Measurements from ENCODE around the gene MYOF.
A peak's percentile ranks its signal among the peaks of the same experiment; 100 is the strongest.
"Not testable (repeated sequence)": the region's sequence is repeated elsewhere in the genome, so short reads cannot be mapped to it uniquely, and the experiment has no call there.

MYOF gene

DNA sequence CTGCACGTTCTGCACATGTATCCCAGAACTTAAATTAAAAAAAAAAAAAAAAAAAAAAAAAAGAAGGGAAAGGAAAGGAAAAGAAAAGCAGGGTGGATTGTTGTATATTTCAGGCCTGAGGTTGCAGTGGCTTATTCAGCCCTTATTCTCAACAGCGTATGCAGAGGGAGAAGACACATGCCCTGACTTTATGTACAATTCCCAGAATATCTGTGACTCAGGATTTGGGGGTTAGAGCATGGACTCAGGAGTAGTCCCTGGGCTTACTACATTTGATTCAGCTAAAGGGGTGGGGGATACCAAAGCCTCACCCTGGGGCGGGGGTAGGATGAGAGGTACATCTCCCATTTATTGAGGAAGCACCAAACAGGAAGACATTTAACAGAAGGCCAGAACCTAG is 137.4 kb downstream of the MYOF start:
- no peak for DNase-seq (ENCODE audit: low read depth)

DNA sequence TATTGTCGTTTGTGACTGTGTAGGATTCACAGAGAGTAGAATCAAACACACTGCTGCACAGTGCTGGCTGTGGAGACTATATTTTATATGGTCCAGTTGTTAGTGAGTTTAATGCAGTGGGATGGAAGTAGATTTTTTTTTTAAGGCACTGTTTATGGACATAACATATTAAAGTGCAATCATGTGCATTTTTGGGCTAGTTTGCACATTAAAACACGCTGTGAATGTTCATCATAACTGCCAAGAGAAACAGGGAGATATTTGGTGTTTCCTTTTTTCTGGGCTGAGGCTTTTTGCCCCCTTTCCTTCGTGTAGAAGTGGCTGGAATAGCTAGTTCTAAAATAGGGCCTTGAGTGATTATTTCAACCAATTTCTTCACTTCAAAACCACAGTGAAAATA is 139.2 kb downstream of the MYOF start:
- DNase-seq (ENCODE audit: low read depth): no peak

DNA sequence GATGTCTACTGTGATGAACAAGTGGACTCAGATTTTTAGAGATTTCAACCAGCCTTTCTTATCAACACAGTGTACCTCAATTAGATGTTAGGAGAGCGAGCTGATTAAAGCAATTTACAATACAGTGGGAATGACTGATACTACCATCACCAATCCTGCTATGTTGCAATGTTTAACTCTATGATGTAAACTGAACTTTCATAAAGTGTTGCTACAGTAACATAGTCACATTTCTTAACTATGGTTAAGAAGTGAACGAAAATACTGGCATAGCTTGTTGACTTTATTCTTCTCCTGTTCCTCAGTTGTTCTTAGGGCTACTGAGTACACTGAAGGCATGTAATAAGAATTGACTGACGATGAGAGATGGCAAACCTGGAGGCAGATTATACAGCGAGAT is 139.8 kb downstream of the MYOF start:
- DNase-seq (ENCODE audit: low read depth): no peak

DNA sequence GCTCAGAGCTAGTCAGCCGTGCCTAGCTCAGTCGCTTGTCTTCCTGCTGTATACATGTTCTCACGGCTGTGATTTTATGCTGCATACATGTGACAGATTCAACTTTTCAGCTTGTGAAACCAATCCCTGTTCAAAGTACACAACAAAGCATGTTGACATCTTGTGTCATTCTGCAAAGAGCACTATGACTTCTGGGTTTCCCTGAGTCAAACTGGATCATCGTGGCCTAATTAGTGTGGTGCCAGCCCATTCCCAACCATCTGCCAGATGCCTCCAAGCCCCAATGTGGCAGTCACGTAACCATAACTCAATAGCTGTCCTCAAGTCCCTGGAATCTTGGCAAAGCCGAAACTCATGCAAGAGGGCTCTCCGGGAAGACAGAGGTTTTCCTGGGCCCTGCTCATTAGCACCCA is 144.8 kb downstream of the MYOF start:
- no peak for DNase-seq (ENCODE audit: low read depth)

DNA sequence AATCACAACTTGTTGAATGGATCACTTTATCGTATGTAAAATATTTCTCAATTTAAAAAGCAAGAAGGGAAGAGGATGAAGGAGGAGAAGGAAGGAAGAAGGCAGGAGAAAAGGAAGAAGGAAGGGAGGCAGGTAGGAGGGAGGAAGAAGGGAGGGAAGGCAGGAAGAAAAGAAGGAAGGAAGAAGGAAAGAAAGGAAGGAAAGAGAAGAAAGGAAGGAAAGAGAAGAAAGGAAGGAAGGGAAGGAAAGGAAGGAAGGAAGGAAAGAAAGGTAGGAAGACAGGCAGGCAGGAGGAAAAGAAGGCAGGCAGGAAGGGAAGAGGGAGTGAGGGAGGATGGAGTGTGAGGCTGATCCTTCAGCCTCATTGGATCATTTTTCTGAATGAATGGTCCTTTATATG is 145.5 kb downstream of the MYOF start:
- DNase-seq (ENCODE audit: low read depth): no peak

DNA sequence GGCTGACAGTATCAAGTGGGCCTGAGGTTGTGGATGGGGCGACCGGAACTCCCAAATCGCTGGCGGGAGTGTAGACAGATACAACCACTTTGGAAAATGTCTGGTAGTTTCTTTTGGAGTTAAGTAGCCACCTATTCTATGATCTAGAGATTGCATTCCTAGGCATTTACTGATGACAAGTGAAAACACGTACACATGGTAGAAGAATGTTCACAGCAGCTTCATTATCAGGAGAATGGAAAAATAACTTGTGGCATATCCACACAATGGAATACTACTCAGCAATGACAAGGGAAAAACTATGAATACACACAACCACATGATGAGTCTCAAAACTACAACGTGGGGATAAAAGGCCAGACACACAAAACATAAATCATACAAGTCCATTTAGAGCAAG is 146.0 kb downstream of the MYOF start:
- DNase-seq (ENCODE audit: low read depth): no peak

DNA sequence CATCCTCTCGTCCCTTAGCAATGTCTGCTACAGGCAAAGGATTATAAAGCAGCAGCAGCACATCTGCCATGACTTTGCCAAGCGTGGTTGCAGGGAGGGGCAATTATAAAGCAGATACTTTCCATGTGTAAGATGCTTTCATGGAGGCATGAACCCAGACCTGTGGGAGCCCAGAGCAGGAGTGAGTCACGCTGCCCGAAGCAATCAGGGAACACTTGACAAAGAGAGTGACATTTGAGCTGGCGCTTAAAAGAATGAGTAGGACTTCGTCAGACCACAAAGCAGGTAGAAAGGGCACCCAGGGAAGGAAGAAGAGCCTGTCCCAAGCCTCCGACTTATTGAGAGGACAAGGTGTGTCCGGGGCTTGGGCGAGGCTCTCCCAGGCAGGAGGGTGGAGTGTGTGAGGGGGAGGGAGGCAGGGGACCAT is 147.2 kb downstream of the MYOF start:
- no peak for DNase-seq (ENCODE audit: low read depth)

DNA sequence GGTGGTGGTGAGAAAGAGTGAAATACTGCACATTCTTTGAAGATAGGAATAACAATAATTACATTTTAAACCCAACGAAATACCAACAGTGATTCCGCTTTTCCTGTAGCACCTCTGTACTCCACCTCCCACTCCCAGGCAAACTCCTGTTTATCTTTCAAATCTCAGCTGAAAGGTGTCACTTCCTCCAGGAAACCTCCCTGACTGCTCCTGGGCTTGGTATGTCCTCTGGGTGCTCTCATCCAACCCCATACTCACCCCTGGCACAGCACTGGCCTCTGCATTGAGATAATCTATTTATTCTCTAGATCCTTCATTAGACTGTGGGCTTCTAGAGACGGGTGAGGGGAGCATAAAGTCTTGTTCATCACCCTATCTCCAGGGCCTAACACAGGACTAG is 148.0 kb downstream of the MYOF start:
- DNase-seq (ENCODE audit: low read depth): no peak

DNA sequence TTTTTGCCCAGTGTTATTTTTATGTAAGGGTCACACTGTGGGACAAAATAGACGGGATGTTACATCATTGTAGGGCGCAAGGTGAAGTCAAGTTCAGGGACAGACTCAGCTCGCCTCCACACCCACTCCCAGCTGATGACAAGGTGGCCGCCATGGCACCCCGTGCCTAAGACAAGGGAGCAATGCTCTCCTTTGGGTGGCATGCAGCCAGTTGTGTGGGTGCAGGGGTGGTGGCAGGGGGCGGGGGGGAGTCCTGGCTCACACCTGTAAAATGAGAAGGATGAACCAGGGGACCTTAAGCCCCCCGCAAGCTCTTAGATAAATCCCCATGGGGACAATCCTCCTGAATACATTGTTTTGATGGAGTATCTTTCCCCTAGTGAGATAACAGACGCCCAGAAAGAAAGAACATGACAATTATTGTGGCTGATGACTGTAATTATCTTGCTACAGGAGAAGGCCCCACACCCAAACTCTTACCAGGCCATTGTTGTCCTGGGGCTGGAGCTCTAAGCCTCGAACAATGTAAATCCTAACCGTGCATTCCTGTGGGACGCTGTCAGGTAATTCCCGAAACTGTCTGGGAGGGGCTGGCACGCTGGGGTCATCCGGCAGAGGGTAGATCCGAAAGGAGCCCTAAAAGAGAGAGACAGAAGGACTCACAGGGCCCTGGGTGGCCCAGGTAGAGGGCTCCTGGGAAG is 148.7 kb downstream of the MYOF start:
- DNase-seq (ENCODE audit: low read depth): no peak

DNA sequence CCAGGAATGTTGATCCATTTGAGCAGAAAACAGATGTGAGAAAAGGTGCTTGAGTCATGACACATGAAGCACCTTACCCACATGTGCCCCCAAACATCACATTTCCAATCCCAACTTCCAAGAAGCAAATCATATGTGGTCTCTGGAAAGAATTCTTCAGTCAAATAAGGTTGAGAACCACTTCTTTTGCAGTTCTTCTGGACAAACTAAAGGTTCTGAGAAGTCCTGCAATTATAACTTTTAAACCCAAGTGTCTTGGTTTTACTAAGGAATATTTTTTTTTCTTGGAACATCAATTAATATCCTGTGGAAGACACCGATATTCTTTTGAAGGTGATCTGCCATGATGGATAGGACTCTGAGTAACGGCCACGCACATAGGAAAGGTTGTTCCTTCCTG is 151.3 kb downstream of the MYOF start:
- no peak for DNase-seq (ENCODE audit: low read depth)

DNA sequence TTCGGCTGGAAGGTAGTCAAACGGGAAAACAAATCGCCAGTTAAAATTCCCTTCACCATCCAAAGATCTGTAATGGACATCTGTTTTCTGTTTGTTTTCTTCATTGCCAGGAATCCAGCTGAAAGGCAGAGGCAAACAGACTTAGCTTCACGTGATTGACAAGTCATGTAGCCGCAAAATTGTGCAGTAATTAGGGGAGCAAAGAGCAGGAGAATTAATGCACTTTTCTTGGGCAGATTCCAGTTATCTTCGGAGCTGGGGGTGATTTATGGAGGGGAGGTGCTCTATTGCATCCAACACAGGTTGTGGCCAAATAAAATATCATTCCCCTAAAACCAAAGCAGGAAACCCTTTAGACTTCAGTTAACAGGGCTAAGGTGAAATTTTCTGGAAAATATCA is 162.2 kb downstream of the MYOF start:
- peak; percentile 6 for DNase-seq (ENCODE audit: low read depth)

DNA sequence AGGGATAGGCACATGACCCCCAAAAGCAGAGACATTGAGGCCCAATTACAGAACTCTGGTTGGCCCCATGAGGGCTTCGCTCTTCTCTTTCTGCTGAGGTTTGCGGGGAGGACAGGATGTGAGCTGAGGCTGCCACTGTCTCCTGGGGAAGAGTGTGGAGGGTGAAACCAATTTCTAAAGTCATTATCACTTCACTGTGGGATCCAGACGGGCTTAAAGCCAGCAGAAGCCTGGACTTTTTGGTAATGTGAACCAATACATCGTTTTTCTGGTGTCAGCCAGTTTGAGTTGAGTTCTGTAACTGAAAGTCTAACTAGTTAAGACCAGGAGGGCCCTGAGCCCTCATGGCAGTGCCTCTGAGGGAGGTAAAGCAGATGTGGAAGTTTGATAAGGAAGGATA is 163.0 kb downstream of the MYOF start:
- DNase-seq (ENCODE audit: low read depth): no peak

DNA sequence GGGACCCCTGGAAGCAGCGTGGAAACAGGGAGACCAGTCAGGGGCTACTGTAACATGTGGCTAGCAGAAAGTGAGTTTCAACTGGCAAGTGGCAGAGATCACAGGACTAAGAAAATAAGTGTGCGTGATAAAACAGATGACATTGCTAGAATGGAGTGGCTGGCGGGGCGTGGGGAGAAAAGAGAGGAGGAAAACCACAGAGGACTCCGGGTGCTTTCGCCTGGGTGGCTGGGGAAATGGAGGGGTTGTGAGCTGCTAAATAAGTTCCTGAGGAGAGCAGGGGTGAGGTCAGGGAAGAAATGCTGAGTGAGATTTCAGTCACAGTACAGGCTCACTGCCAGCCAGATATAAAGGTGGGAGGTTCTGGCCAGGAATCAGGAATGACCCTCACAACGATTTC is 166.9 kb downstream of the MYOF start:
- no peak for DNase-seq (ENCODE audit: low read depth)

DNA sequence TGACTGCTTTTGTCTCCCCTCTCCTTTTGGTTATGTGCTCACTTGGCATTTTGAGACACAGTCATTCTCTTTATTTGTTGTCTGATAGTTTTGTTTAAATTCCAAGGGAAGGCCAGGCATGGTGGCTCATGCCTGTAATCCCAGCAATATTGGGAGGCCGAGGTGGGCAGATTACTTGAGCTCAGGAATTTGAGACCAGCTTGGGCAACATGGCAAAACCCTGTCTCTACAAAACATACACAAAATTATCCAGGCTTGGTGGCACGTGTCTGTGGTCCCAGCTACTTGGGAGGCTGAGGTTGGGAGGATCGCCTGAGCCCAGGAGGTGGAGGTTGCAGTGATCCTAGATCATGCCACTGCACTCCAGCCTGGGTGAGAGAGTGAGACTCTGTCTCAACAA is 167.5 kb downstream of the MYOF start:
- DNase-seq (ENCODE audit: low read depth): not testable (repeated sequence)

DNA sequence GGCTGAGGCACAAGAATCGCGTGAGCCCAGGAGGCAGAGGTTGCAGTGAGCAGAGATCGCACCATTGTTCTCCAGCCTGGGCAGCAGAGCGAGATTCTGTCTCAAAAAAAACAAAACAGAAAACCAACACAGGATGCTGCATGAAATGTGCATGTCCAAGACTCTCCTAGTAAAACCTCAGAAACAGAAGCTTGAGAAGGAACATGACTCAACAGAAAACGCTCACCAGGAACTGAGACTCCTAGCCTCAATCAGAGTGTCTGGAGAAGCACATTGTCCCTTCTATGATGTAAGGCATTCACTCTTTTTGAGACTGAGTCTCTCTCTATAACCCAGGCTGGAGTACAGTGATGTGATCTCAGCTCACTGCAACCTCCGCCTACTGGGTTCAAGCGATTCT is 168.3 kb downstream of the MYOF start:
- no peak for DNase-seq (ENCODE audit: low read depth)

DNA sequence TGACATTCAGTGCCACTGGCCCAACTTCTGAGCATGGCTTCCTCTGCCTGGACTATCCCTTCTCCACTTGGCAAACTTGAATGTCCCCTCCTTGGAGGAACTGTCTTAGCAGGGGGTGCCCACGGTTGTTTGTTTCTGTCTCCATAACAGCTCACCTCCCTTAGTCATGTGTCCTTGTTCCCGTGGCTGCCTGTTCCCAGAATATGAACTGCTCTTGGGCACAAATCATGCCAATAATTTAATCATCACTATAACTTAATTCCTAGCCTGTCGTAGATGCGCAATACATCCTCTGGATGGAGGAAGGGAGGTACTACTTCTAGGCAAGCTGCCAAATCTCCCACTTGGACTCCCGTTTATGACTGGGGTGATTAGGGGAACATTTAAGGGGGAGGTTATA is 173.1 kb downstream of the MYOF start:
- DNase-seq (ENCODE audit: low read depth): peak; percentile 23

DNA sequence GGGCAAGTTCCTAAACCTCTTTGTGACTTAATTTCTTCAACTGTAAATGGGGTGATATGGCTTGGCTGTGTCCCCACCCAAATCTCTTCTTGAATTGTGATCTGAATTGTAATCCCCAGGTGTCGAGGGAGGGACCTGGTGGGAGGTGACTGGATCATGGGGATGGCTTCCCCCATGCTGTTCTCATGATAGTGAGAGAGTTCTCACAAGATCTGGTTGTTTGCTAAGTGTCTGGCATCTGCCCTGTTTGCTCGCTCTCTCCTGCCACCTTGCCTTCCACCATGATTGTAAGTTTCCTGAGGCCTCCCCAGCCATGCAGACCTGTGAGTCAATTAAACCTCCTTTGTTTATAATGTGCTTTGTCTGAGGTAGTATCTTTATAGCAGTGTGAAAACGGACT is 177.0 kb downstream of the MYOF start:
- DNase-seq (ENCODE audit: low read depth): no peak

DNA sequence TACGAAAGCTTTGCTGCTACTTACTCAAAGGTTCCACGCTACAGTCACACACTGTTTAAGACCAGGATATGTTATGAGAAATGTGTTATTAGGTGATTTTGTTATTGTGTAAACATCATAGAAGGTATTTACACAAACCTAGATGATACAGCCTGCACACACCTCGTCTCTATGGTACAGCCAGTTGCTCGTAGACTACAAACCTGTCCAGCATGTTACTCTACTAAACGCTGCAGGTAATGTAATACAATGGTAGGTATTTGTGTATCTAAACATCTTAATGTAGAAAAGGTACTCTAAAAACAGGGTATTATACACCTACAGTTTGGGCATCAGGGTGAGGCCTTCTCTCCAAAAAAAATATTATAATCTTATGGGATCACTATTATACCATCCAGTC is 181.2 kb downstream of the MYOF start:
- no peak for DNase-seq (ENCODE audit: low read depth)

DNA sequence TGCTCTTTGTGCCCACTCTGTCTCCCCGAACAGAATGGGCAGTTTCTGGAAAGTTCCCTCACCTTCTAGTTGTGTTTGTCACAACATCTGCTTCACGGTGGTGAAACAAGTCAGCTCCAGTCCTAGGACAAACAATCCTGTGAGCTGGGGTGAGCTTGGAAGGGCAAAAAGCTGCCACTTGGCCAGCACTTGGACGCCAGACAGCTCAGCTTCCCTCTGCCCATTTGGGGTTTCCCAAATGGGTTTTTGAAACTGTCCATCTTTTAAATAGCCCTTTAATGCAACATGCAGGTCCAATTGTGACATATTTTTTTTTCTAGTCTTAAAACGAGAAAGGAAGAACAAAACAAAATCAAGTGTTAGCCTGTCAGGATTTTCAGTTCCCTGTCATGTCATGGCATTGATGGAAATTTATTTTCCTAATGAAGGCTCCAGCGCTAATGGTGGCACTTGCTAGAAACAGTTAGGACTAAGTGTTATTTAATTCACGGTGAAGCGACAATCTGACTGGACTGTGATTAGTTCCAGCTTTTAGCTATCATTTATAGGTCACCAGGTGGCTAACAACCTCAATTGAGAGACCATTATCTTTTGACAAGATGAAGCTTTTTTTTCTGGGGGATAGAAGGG is 181.7 kb downstream of the MYOF start:
- DNase-seq (ENCODE audit: low read depth): no peak

DNA sequence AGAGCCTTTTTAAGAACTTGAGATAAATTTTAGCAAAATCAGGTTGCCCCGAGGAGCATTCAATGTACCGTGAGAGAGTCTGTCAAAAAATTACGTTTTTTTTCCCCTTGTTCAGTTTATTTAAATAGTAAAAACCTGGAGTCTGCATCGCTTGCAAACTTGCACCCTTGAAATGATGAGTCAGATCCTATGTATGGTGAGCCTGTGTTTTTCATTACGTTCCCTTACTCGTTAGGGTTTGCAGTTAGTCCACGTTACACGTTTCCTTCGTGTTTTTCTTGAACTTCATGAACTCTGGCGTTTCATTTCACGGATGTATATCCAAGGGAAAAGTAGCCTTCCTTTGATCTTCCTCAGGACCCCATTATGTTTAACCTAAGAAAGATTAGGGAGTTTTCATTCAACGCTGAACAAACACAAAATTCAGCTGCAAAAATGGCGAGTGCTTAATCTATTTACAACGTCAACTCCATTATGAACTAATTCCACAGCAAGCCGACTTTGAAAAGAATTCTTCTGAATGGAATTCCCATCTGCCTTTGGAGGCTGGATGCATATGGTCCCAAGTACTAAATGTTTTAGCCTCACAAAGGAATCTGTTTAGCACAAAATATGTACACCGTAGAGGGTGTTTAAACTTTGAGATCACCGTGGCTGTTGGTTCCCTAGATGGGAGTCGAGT is 182.4 kb downstream of the MYOF start:
- DNase-seq (ENCODE audit: low read depth): no peak

DNA sequence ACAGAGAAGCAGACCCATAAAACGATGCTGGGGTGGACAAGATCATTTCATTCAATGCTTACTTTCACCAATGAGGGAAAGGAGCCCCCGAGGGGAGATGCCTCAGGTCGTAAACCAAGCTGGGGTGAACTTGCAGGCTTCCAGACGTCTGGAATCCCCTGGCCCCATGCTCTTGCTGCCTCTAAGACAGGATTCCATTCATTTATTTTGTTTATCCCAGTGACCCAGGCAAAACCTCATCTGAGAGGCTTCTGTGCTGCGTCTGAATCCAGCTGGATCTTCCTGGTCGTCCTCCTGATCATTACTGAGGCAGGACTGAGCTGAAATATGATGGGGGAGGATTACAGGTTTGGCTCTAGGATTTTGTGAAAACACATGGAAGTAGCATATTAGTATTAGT is 182.9 kb downstream of the MYOF start:
- DNase-seq (ENCODE audit: low read depth): no peak

DNA sequence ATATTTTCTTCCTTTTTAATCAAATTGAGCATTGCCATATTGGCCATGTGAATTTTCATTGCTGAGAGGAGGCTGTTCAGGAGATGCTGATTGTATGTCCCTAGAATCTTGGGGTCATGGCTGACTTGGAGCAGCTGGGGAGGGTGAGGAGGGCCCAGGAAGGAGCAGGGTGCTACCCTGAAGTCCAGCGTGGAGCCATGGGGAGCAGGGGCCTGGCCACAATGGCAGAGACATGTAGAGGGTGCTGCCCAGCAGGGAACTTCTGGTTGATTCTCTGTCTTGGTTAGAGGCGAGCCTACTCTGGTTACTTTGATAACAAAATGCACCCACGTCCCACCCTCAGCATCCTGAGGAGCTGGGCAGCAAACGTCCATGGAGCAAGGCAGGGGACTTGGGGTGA is 186.0 kb downstream of the MYOF start:
- no peak for DNase-seq (ENCODE audit: low read depth)

DNA sequence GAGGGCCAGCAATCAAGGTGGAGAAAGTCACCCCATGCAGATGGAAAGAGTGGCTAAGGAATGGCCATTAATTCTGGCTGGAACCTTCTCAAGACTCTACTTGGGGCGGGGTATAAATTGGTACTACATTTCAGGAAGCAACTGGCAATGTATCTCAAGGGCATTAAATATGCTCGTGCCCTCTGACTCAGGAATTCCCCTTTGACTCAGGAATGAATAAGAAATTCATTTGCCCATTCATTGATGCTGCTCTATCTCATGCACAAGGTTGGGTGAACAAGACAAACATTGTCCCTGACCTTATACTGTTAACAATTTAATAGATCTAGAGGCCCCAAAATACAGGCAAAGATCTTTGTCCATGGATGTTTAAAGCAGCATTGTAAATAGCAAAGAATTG is 188.1 kb downstream of the MYOF start:
- no peak for DNase-seq (ENCODE audit: low read depth)

Data from stromal cell of bone marrow (primary cell).